Measurements from ENCODE around the gene UMAD1.

UMAD1 gene

GRCh38 chr7:7640221-7641128, at the start of gene UMAD1:
TSS of gene UMAD1 (plus strand) at chr7:7640752. CDS start at chr7:7673372, 32,620 bp downstream.
- DNase-seq, result peak; percentile 97

GRCh38 chr7:7595451-7595850, 45.1 kb upstream of the UMAD1 start:
- peak; percentile 7 for DNase-seq

- no peak for DNase-seq
These were observed 44.4 kb upstream of the UMAD1 start for GRCh38 chr7:7596176-7596575.

- no peak for DNase-seq
These were observed 33.5 kb upstream of the UMAD1 start for GRCh38 chr7:7607010-7607409.

GRCh38 chr7:7609330-7609729, 31.2 kb upstream of the UMAD1 start:
- no peak for DNase-seq

- DNase-seq, result no peak
These were observed 28.0 kb upstream of the UMAD1 start for GRCh38 chr7:7612519-7612918.

GRCh38 chr7:7613210-7613609, 27.3 kb upstream of the UMAD1 start:
- no peak for DNase-seq

- no peak for DNase-seq
These were observed 26.4 kb upstream of the UMAD1 start for GRCh38 chr7:7614018-7614741.

- DNase-seq, result no peak
These were observed 23.0 kb upstream of the UMAD1 start for GRCh38 chr7:7617550-7617949.

- DNase-seq, result no peak
These were observed 22.1 kb upstream of the UMAD1 start for GRCh38 chr7:7618410-7618809.

- no peak for DNase-seq
These were observed 20.3 kb upstream of the UMAD1 start for GRCh38 chr7:7620236-7620635.

- no peak for DNase-seq
These were observed 19.8 kb upstream of the UMAD1 start for GRCh38 chr7:7620644-7621210.

GRCh38 chr7:7628476-7628875, 12.1 kb upstream of the UMAD1 start:
- DNase-seq, result no peak

- no peak for DNase-seq
These were observed 9.8 kb upstream of the UMAD1 start for GRCh38 chr7:7630626-7631329.

- DNase-seq, result no peak
These were observed 1.1 kb upstream of the UMAD1 start for GRCh38 chr7:7639421-7639820.

- DNase-seq, result peak; percentile 41
These were observed 718 bp upstream of the UMAD1 start for GRCh38 chr7:7639847-7640220.

- no peak for DNase-seq
These were observed 644 bp downstream of the UMAD1 start for GRCh38 chr7:7641129-7641663.

GRCh38 chr7:7642081-7642480, 1.5 kb downstream of the UMAD1 start:
- no peak for DNase-seq

GRCh38 chr7:7647495-7648036, 7.0 kb downstream of the UMAD1 start:
- no peak for DNase-seq

GRCh38 chr7:7650682-7651206, 10.2 kb downstream of the UMAD1 start:
- DNase-seq, result no peak

GRCh38 chr7:7651479-7651878, 10.9 kb downstream of the UMAD1 start:
- no peak for DNase-seq

GRCh38 chr7:7652798-7653540, 12.4 kb downstream of the UMAD1 start:
- DNase-seq, result no peak

All from NCI-H2171 (cell line).